DOHH2 (cell line): Measurements from ENCODE around the gene ALX3.

Experiments used
- H3F3A ChIP-seq: fragments of 200-600 bp; sonication (generic), shearing (Covaris generic); 2 replicates; pipeline ENCODE4 v1.6.0; 2016; ENCODE audit warnings: antibody characterized with exemption, mild to moderate bottlenecking; ENCODE audit not compliant: control insufficient read depth, insufficient read depth
- H3K27ac ChIP-seq: fragments of 200-600 bp; sonication (generic); 2 replicates; pipeline ENCODE4 v1.5.1; 2014; ENCODE audit warnings: low read depth, mild to moderate bottlenecking, low read length, moderate library complexity
- H3K27me3 ChIP-seq: fragments of 200-600 bp; sonication (generic); 2 replicates; pipeline ENCODE4 v1.6.1; 2014; ENCODE audit warnings: mild to moderate bottlenecking, low read length, mixed read lengths; ENCODE audit not compliant: control insufficient read depth
- H3K36me3 ChIP-seq: fragments of 200-600 bp; sonication (generic); 2 replicates; pipeline ENCODE4 v1.6.1; 2014; ENCODE audit warnings: mild to moderate bottlenecking, low read length, moderate library complexity, mixed read lengths; ENCODE audit not compliant: control insufficient read depth
- H3K4me1 ChIP-seq: fragments of 200-600 bp; sonication (generic); 2 replicates; pipeline ENCODE4 v1.6.1; 2014; ENCODE audit warnings: mild to moderate bottlenecking, low read length, mixed read lengths; ENCODE audit not compliant: control insufficient read depth
- H3K4me2 ChIP-seq: fragments of 200-600 bp; sonication (generic); 2 replicates; pipeline ENCODE4 v1.6.0; 2014; ENCODE audit warnings: mild to moderate bottlenecking, low read length, moderate library complexity
- H3K4me3 ChIP-seq: fragments of 200-600 bp; sonication (generic); 2 replicates; pipeline ENCODE4 v1.5.1; 2014; ENCODE audit warnings: mild to moderate bottlenecking, low read length, mixed read lengths
- H3K79me2 ChIP-seq: fragments of 200-600 bp; sonication (generic); 2 replicates; pipeline ENCODE4 v1.6.1; 2014; ENCODE audit warnings: mild to moderate bottlenecking, low read length, mixed read lengths; ENCODE audit not compliant: control insufficient read depth
- H3K9me2 ChIP-seq: fragments of 200-600 bp; sonication (generic); replicated peaks from 2 replicates; pipeline ENCODE4 v1.6.1; 2014; ENCODE audit warnings: mild to moderate bottlenecking, low read length, mixed read lengths; ENCODE audit not compliant: control insufficient read depth
- H3K9me3 ChIP-seq: fragments of 200-600 bp; sonication (generic); 2 replicates; pipeline ENCODE4 v1.6.1; 2014; ENCODE audit warnings: antibody characterized with exemption, low read length, mixed read lengths; ENCODE audit not compliant: control insufficient read depth, insufficient read depth
- H4K20me1 ChIP-seq: fragments of 200-600 bp; sonication (generic); 2 replicates; pipeline ENCODE4 v1.6.0; 2014; ENCODE audit warnings: low read depth, mild to moderate bottlenecking, antibody characterized with exemption, low read length, moderate library complexity; ENCODE audit not compliant: control insufficient read depth, insufficient read depth
- CTCF ChIP-seq: fragments of 200-600 bp; sonication (generic); IDR thresholded peaks from one replicate; pipeline ENCODE4 v1.5.1; 2014; ENCODE audit warnings: antibody characterized with exemption, mild to moderate bottlenecking, low read depth, low read length; ENCODE audit not compliant: poor library complexity, severe bottlenecking
- EZH2phosphoT487 ChIP-seq: fragments of 200-600 bp; sonication (generic); IDR thresholded peaks from 2 replicates; pipeline ENCODE4 v1.6.1; 2017; ENCODE audit warnings: borderline replicate concordance, mild to moderate bottlenecking, antibody characterized with exemption, low read length, moderate library complexity, mixed read lengths

ALX3 gene

GRCh38 chr1:110100335-110100734 lies 29.9 kb upstream of the ALX3 start:
- TF ChIP-seq CTCF (no peak), EZH2phosphoT487 (no peak)
- Histone ChIP-seq H3K4me3 (no peak overlapping the region), H3K9me2 (no peaks in the 10 kb centered on the region), H3K9me3 (no peaks in the 10 kb centered on the region), H3K79me2 (no peaks in the 10 kb centered on the region), H3K27me3 (peaks cover 10% of the 10 kb centered on the region; the same call in 1 of the 2 replicates), H3K27ac (no peak overlapping the region), H3K36me3 (no peaks in the 10 kb centered on the region), H3K4me2 (no peak overlapping the region), H3F3A (no peaks in the 10 kb centered on the region), H4K20me1 (no peaks in the 10 kb centered on the region), H3K4me1 (peaks cover 15% of the 10 kb centered on the region)

- no peak for TF ChIP-seq CTCF
- no peak for TF ChIP-seq EZH2phosphoT487
- no peak overlapping the region for H3K4me2 ChIP-seq
- no peak overlapping the region for H3K4me3 ChIP-seq
- no peaks in the 10 kb centered on the region for H3K9me2 ChIP-seq
- no peaks in the 10 kb centered on the region for H3F3A ChIP-seq
- no peak overlapping the region for H3K27ac ChIP-seq
- H3K36me3 ChIP-seq = no peaks in the 10 kb centered on the region
- no peaks in the 10 kb centered on the region for H4K20me1 ChIP-seq
- peaks cover 15% of the 10 kb centered on the region for H3K4me1 ChIP-seq
- no peaks in the 10 kb centered on the region for H3K9me3 ChIP-seq
- H3K79me2 ChIP-seq = no peaks in the 10 kb centered on the region
- H3K27me3 ChIP-seq = peaks cover 10% of the 10 kb centered on the region; the same call in 1 of the 2 replicates
These were observed 28.0 kb upstream of the ALX3 start for GRCh38 chr1:110098222-110099026.

GRCh38 chr1:110097507-110098221 lies 27.2 kb upstream of the ALX3 start:
- Histone ChIP-seq H3K79me2 (no peaks in the 10 kb centered on the region), H3K9me2 (no peaks in the 10 kb centered on the region), H3K4me2 (no peak overlapping the region), H4K20me1 (no peaks in the 10 kb centered on the region), H3K27me3 (peaks cover 12% of the 10 kb centered on the region; the same call in 1 of the 2 replicates), H3F3A (no peaks in the 10 kb centered on the region), H3K27ac (no peak overlapping the region), H3K9me3 (no peaks in the 10 kb centered on the region), H3K4me1 (peaks cover 12% of the 10 kb centered on the region), H3K4me3 (no peak overlapping the region), H3K36me3 (no peaks in the 10 kb centered on the region)
- no peak for TF ChIP-seq EZH2phosphoT487
- TF ChIP-seq CTCF = no peak
